ENCODE measurements around the gene OPCML. TPM values are rescaled to one million over a fixed set of nuclear protein-coding genes. Genes with fewer than 3 reads are reported as not detected.

The OPCML gene
- total and polyA plus RNA-seq, 2 of the 13 experiments (the other 11 are each of a cell fraction or from before 2014, with no cell fraction given) = not detected

DNA sequence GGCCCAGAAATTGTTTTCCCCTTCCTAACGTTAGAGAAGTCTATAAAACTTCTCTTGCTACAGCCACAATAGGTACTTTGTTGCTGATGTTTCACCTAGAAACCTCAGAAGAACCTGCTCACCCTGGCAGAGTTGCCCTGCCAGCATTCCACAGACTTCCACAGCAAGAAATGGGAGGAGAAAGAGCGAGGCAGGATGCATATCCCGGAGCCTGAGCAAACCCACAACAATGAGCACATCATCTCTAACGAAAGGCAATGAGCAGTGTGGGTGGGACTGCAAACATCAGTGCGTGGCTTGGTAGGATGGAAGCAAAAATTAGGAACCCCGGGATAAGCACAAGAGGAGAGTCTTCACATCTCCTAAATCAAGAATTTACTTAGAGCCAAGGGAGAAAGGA lies 892.3 kb downstream of the OPCML start:
- Histone ChIP-seq H3K4me2 (ENCODE audit: low read depth, low read length) (no peak overlapping the region), H3K27ac (ENCODE audit: extremely low read length, insufficient read depth, low read length) (no peak overlapping the region), H3K27me3 (ENCODE audit: control insufficient read depth in 1 of 2, insufficient read depth in 2 of 2, low read length in 2 of 2) (no peaks in the 10 kb centered on the region), H3K4me3 (replicated peaks in 1 of 3; ENCODE audit: insufficient read depth in 1 of 3, low read depth in 2 of 3, low read length in 3 of 3) (no peak overlapping the region), H3K79me2 (ENCODE audit: insufficient read depth, low read length) (no peaks in the 10 kb centered on the region), H4K20me1 (ENCODE audit: insufficient read depth, low read length) (no peaks in the 10 kb centered on the region), H3K4me1 (ENCODE audit: insufficient read depth, low read length) (no peaks in the 10 kb centered on the region), H2AFZ (ENCODE audit: low read length) (no peak overlapping the region), H3K36me3 (replicated peaks in 1 of 2; ENCODE audit: control insufficient read depth in 1 of 2, insufficient read depth in 2 of 2, low read length in 2 of 2) (no peaks in the 10 kb centered on the region), H3K9me3 (ENCODE audit: low read length) (peaks cover 49% of the 10 kb centered on the region), H3K9ac (ENCODE audit: insufficient read depth, low read depth, low read length) (no peak overlapping the region)
- TF ChIP-seq ZNF614 (CRISPR knock-in tag; IDR thresholded peaks at IDR 0.05; ENCODE audit: borderline replicate concordance) (no peak), ETS1 (CRISPR knock-in tag; IDR thresholded peaks at IDR 0.05) (no peak), ATAD3A (CRISPR knock-in tag; IDR thresholded peaks at IDR 0.05) (no peak), HMGXB4 (CRISPR knock-in tag; IDR thresholded peaks at IDR 0.05; ENCODE audit: borderline replicate concordance in 1 of 2, low read depth in 1 of 2) (no peak), ZNF292 (CRISPR knock-in tag; IDR thresholded peaks at IDR 0.05; ENCODE audit: borderline replicate concordance, low read depth) (no peak), ZFP41 (CRISPR knock-in tag; IDR thresholded peaks at IDR 0.05; ENCODE audit: borderline replicate concordance) (no peak), JDP2 (CRISPR knock-in tag; IDR thresholded peaks at IDR 0.05; ENCODE audit: borderline replicate concordance) (no peak), NR0B2 (CRISPR knock-in tag; IDR thresholded peaks at IDR 0.05) (no peak), ZNF264 (CRISPR knock-in tag; IDR thresholded peaks at IDR 0.05) (no peak), GMEB2 (CRISPR knock-in tag; IDR thresholded peaks at IDR 0.05; ENCODE audit: low read depth) (no peak)
- BruUV-seq (replicated peaks) = no TSS peak
- CTCF ChIA-PET (ENCODE audit: low intra/inter-chr PET ratio, low total read pairs) = no interaction called here
- no peak for FAIRE-seq
- in situ Hi-C loops (cut with HindIII; ENCODE audit: extremely low pct_ligation_motif_present, low pct_unique_long_range_greater_than_20kb) (no loop called here), intact Hi-C loops (cut with micrococcal nuclease; ENCODE audit: unreplicated experiment) (no loop called here)
- POLR2A ChIA-PET = no interaction called here
- WGBS (ENCODE audit: low lambda C conversion rate) = 3% methylated on average over 6 of the region's 6 CpGs
- no peak for ATAC-seq
- no peak for DNase-seq (ENCODE audit: low spot score)

Measured in HepG2 (cell line).